Inferior parietal cortex (tissue), 1 donor: ENCODE measurements around the gene FCER1G.
"Not testable (repeated sequence)": the region's sequence is repeated elsewhere in the genome, so short reads cannot be mapped to it uniquely, and the experiment has no call there.

Source experiments
- DNase-seq: peaks from one replicate; pipeline ENCODE4 v3.0.0-alpha.2; 2016; ENCODE audit errors: extremely low spot score

FCER1G gene

GRCh38 chr1:161206411-161207140 lies 8.5 kb upstream of the FCER1G start:
- no peak for DNase-seq

- DNase-seq = no peak
Observed at GRCh38 chr1:161207173-161207572, 7.9 kb upstream of the FCER1G start.

- DNase-seq = peak; percentile 71
Observed at GRCh38 chr1:161209790-161210409, 5.2 kb upstream of the FCER1G start.

GRCh38 chr1:161214369-161214768 lies 726 bp upstream of the FCER1G start:
- DNase-seq = no peak

DNA sequence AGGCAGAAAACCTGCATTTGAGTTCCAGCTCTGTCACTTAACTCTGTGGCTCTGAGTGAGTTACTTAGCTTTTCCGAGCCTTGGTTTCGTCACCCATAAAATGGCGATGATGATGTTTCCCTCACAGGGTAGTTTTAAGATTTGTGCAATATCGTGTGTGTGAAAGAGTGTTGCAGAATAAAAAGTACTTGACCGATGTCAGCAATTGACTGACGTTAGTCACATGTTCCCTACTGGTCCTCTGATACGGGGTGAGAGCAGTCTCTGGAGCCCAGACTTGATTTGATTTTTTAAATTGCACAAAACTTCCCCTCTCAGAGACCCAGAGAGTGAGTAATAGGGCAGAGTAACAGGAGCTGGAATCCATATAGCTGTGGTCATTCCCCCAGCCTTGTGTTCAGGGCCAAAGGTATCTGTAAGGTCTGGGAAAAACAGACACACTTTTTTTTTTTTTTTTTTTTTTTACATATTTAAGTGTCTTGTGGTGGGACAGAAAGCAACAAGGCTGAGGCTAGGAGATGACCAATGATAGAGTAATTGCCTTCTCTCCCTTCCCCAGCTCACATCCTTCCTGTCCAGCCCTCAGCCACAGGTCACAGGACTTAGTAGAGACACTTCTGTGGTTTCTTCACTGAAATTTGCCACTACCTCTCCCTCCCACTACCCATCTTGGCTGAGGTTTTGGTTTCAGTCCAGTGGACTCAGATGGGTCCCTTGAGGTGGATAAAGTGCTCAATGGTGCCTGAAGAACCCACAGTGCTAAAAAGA lies 2.0 kb downstream of the FCER1G start:
- DNase-seq = no peak

DNA sequence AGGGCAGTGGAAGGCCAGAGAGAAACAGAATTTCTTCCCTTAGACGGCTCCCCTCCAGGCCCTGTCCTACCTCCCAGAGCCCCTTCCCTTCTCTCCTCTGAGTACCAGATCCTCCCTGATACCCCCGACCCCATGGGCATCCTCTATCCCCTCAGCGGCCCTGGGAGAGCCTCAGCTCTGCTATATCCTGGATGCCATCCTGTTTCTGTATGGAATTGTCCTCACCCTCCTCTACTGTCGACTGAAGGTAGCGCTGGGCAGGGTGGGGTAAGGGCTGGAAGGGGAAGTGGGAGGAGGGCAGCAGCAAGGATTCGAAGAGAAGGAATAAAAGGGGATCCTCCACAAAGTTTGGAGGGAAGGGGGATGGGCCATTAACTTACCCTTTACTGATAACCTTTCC lies 2.7 kb downstream of the FCER1G start:
- no peak for DNase-seq

DNA sequence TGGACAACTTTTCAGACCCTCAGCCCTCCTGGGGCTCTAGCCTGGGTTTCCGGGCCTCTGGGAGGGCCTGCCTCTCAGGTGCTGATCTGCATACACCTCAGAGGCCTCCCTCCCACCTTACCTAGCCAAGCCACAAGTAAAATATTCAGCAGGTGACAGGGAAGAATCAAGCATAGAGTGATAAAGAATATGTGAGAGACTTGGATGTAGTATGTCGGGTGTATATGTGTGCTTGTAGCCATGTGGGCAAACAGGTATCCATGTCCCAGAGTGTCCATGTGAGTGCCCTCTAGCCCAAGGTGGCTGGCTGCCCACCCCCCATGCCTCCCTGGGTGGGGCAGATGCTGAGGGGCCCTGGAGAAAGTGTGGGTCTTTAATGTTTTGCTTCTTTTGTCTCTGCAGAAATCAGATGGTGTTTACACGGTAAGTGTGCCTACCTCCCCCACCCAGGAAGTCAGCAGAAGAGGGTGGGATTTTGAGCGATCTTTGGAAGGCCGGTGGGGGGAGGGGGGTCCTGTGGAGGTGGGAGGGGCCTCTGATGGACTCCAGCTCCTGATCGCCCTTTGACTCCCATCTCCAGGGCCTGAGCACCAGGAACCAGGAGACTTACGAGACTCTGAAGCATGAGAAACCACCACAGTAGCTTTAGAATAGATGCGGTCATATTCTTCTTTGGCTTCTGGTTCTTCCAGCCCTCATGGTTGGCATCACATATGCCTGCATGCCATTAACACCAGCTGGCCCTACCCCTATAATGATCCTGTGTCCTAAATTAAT lies 3.4 kb downstream of the FCER1G start:
- DNase-seq = no peak

- DNase-seq = no peak
Observed at GRCh38 chr1:161219078-161219892, 4.2 kb downstream of the FCER1G start.

- DNase-seq = no peak
Observed at GRCh38 chr1:161220002-161220401, 4.9 kb downstream of the FCER1G start.

GRCh38 chr1:161222175-161223019 lies 7.3 kb downstream of the FCER1G start:
- no peak for DNase-seq

DNA sequence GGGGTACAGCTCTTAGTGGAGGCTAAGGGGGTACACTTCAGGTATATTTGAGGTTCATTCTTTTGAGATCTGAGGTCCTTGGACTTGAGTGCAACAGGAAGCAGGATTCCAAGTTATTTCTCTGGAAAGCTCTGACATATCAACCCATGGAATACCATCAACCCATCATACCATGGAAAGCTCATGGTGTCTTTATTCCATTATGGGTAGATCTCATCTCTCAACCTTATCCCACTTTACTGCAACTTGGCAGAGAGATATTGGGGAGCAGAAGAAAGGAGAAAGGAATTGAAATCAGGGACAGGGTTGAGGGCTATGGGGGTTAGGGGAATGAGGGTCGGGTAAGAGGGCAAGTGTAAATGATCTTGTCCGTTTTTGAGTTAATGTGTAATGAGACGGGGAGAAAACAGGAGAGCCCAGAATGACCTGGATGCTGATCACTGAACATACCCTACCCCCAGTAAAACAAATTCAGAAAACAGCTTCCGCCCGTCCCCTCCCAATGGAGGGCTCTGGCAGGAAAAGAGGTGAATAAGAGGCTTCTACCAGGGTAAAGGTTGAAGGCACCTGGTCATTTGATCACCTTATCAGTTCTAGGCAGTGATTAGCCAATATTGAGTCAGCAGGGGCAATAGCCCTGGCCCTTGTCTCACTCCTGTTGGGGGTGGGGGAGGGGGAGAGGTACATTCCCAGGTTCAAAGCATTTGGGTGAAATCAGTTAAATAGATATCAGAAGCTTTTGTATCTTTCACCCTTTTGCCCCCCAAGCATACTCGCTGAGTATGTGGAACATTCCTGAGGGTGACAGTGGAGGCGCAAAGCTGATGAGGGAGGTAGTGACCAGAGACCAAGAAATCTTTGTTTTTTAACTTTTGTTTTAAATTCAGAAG lies 9.0 kb downstream of the FCER1G start:
- DNase-seq = no peak

DNA sequence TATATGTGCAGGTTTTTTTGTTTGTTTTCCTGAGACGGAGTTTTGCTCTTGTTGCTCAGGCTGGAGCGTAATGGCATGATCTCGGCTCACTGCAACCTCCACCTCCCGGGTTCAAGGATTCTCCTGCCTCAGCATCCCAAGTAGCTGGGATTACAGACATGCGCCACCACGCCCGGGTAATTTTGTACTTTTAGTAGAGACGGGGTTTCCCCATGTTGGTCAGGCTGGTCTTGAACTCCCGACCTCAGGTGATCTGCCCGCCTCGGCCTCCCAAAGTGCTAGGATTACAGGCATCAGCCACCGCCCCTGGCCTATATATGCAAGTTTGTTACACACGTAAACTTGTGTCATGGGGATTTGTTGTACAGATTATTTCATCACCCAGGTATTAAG lies 9.6 kb downstream of the FCER1G start:
- DNase-seq = not testable (repeated sequence)

- no peak for DNase-seq
Observed at GRCh38 chr1:161225178-161225533, 10.1 kb downstream of the FCER1G start.

DNA sequence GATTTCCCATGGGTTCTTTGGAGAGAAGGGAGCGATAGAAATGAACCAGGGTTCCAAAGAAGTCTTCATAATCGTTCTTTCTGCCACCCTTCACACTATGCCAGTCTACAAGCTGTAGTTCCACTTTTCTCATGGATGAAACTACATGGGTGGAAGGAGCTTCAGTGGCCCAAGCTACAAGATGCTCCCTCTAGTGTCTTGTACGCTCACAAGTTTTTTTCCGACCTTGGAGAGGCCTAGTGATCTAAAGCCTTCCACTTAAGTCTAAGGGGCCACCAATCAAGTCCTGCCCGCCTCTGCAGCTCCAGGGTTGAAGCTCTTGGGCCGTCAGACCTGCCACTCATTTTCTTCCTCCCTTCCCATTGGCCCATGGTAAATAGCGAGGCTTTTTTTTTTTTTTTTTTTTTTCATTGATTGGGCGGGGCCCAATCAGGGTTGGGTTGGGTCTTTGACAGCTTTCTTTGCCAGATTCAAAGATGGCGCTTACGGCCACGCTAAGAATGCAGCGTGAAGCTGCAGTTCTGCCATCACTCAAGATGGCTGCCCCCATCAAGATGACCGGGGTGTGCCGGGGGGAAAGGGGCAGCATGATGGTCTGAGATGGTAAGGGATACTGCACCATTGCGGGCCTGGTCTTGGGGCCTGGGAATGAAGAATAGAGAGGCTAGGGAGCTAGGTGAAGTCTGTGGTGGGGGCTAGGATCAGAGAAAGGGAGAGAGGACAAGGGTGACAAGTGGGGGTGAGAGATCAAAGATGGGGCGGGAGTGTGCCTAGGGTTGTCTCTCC lies 10.6 kb downstream of the FCER1G start, which contains the start of gene TOMM40L:
Gene TOMM40L (plus strand): TSS at position 527 of the 786 bp plus-strand sequence. CDS start 430 bp downstream, outside the sequence.
- DNase-seq = peak; percentile 98

- DNase-seq = no peak
Observed at GRCh38 chr1:161226320-161226711, 11.2 kb downstream of the FCER1G start.

DNA sequence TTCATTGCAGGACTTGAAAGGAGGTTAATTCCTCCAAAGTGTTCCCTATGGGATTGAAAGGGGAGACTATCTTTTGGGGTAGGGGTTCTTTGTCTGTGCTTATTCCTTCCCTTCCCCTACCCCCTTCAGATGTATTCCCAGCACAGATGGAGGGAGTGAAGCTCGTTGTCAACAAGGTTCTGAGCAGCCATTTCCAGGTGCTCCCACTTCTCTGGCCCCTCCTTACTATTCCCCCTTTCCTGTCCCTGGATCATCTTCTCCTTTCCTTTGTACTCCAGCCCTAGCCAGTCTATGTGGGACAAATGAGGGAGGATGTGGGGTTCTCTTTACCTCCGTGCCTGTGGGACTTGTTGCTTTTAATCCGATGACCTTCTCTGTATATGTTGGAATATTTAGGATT lies 11.7 kb downstream of the FCER1G start:
- no peak for DNase-seq

GRCh38 chr1:161227196-161227871 lies 12.2 kb downstream of the FCER1G start:
- DNase-seq = peak; percentile 92

GRCh38 chr1:161228032-161228431 lies 12.9 kb downstream of the FCER1G start:
- no peak for DNase-seq
